ENCODE results near the gene ADD3. TPM values are rescaled to one million over a fixed set of nuclear protein-coding genes. Genes with fewer than 3 reads are reported as not detected.

Gene ADD3
- total and polyA plus RNA-seq, 2 of the 13 experiments (the other 11 are each of a cell fraction or from before 2014, with no cell fraction given): 44.7 to 57.5 TPM

GRCh38 chr10:110137142-110137545 is 129.4 kb downstream of the ADD3 start (continued):
- no peak for TF ChIP-seq ZHX1 (CRISPR knock-in tag; IDR thresholded peaks at IDR 0.05; ENCODE audit: low read depth)
- no peak for TF ChIP-seq SKI (IDR thresholded peaks at IDR 0.05; ENCODE audit: partially characterized antibody)
- TF ChIP-seq ZNF317 (CRISPR knock-in tag; IDR thresholded peaks at IDR 0.05): peak; percentile 94
- no peak for TF ChIP-seq ZNF331 (CRISPR knock-in tag; IDR thresholded peaks at IDR 0.05)
- peak; percentile 58 for TF ChIP-seq ARID5B (CRISPR knock-in tag; IDR thresholded peaks at IDR 0.05)
- TF ChIP-seq ZFP62 (CRISPR knock-in tag; IDR thresholded peaks at IDR 0.05): no peak
- TF ChIP-seq ZFP91 (CRISPR knock-in tag; IDR thresholded peaks at IDR 0.05; ENCODE audit: borderline replicate concordance): no peak
- TF ChIP-seq DNMT1 (CRISPR knock-in tag; IDR thresholded peaks at IDR 0.05): no peak
- no peak for TF ChIP-seq ZNF251 (CRISPR knock-in tag; IDR thresholded peaks at IDR 0.05)
- no peak for TF ChIP-seq ZNF790 (CRISPR knock-in tag; IDR thresholded peaks at IDR 0.05; ENCODE audit: borderline replicate concordance)
- TF ChIP-seq ZNF83 (CRISPR knock-in tag; IDR thresholded peaks at IDR 0.05; ENCODE audit: borderline replicate concordance): no peak
- no peak for TF ChIP-seq FOXJ3 (CRISPR knock-in tag; IDR thresholded peaks at IDR 0.05; ENCODE audit: borderline replicate concordance)
- no peak for TF ChIP-seq PTBP1 (IDR thresholded peaks at IDR 0.05; ENCODE audit: low read depth, low read length, poor library complexity, severe bottlenecking)
- no peak for TF ChIP-seq ZNF281 (CRISPR knock-in tag; IDR thresholded peaks at IDR 0.05; ENCODE audit: borderline replicate concordance)
- TF ChIP-seq GPBP1L1 (CRISPR knock-in tag; IDR thresholded peaks at IDR 0.05): no peak
- 0 out of 2 replicates have a peak, but pooled peaks have one; percentile 25 for TF ChIP-seq IRF2 (CRISPR knock-in tag; IDR thresholded peaks at IDR 0.05)

All from HepG2 (cell line).